K562 (cell line): ENCODE measurements around the gene ING1. TPM values are rescaled to one million over a fixed set of nuclear protein-coding genes. Genes with fewer than 3 reads are reported as not detected.

ENCODE experiments used
- MGA ChIP-seq: fragments of 450-650 bp; IDR thresholded peaks from 2 replicates; pipeline ENCODE4 v1.6.1; 2016; ENCODE audit warnings: mild to moderate bottlenecking, moderate library complexity
- TEAD1 ChIP-seq, 2 experiments: fragments of 450-650 bp in 1 of 2; sonication (generic) in 1 of 2; formaldehyde crosslinking; IDR thresholded peaks; 2 replicates each; pipeline versions ENCODE4 v1.4.0 to v1.8.0; 2020 to 2022; ENCODE audit warnings: mild to moderate bottlenecking in 2 of 2, missing genetic modification reagents in 1 of 2
- ZBTB2 ChIP-seq: fragments of 450-650 bp; IDR thresholded peaks from 2 replicates; pipeline ENCODE4 v1.6.1; 2016; ENCODE audit warnings: antibody characterized with exemption
- ZFP1 ChIP-seq: fragments of 450-650 bp; formaldehyde crosslinking; IDR thresholded peaks from 2 replicates; pipeline ENCODE4 v1.4.0; 2020; ENCODE audit warnings: mild to moderate bottlenecking, mixed read lengths
- polyA plus RNA-seq, 8 experiments: library from polyadenylated mRNA; depleted of rRNA in 4 of 8; stranded (reverse) in 5 of 8; unstranded in 3 of 8; fragments of >200 nt; fragmentation: Nextera tagmentation in 2 of 8; fragmentation: Illumina TruSeq in 1 of 8; extraction: Ambion mirVana in 2 of 8; extraction: Trizol in 1 of 8; gene quantifications; 2 replicates each; pipeline versions ENCODE4 v1.2.1 to v1.2.3, GENCODE V29; 2011 to 2014; ENCODE audit warnings: inconsistent platforms in 1 of 8, missing spikeins in 1 of 8
- total RNA-seq, 7 experiments: library from RNA; depleted of rRNA in 6 of 7; stranded (reverse); fragments of >200 nt in 6 of 7; fragmentation: Illumina TruSeq in 2 of 7; extraction: Trizol in 2 of 7; gene quantifications; 2 replicates each; pipeline versions ENCODE4 v1.2.1 to v1.2.3, GENCODE V29; 2011 to 2021; ENCODE audit warnings: low replicate concordance in 1 of 7
- TF ChIP-seq, protein P1 (sequence below), 2 experiments: fragments of 450-650 bp in 1 of 2; sonication (generic) in 1 of 2; formaldehyde crosslinking in 1 of 2; IDR thresholded peaks; 2 replicates each; pipeline versions ENCODE4 v1.7.1 to v1.9.0; 2016 to 2022; ENCODE audit warnings: inconsistent platforms in 1 of 2, mild to moderate bottlenecking in 1 of 2, missing genetic modification reagents in 1 of 2

ING1 gene
- total and polyA plus RNA-seq, 9 of the 15 experiments (the other 6 are each of a cell fraction or from before 2014, with no cell fraction given), result 1.0 to 20.1 (median 8.2) TPM

DNA sequence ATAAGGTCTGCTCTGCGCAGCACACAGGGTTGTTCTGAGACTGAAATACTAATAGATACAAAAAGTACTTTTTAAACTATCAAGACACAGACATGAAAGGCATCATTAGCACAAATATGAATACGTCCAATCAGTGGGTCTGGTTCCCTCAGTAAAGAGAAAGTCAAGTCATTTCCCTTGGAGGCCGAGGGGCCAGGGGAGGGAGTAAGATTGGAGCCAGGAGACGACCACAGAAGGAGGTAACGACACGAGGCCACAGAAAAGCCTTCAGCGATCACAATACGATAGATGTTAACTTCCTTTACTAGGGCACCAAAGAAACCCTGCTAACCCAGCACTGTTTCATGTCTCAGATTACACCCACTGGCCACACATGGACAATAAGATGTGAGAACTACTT is 12.9 kb upstream of the ING1 start (continued):
- TF ChIP-seq, protein P1, sequence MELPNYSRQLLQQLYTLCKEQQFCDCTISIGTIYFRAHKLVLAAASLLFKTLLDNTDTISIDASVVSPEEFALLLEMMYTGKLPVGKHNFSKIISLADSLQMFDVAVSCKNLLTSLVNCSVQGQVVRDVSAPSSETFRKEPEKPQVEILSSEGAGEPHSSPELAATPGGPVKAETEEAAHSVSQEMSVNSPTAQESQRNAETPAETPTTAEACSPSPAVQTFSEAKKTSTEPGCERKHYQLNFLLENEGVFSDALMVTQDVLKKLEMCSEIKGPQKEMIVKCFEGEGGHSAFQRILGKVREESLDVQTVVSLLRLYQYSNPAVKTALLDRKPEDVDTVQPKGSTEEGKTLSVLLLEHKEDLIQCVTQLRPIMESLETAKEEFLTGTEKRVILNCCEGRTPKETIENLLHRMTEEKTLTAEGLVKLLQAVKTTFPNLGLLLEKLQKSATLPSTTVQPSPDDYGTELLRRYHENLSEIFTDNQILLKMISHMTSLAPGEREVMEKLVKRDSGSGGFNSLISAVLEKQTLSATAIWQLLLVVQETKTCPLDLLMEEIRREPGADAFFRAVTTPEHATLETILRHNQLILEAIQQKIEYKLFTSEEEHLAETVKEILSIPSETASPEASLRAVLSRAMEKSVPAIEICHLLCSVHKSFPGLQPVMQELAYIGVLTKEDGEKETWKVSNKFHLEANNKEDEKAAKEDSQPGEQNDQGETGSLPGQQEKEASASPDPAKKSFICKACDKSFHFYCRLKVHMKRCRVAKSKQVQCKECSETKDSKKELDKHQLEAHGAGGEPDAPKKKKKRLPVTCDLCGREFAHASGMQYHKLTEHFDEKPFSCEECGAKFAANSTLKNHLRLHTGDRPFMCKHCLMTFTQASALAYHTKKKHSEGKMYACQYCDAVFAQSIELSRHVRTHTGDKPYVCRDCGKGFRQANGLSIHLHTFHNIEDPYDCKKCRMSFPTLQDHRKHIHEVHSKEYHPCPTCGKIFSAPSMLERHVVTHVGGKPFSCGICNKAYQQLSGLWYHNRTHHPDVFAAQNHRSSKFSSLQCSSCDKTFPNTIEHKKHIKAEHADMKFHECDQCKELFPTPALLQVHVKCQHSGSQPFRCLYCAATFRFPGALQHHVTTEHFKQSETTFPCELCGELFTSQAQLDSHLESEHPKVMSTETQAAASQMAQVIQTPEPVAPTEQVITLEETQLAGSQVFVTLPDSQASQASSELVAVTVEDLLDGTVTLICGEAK (IDR thresholded peaks at IDR 0.05), result no peak
- TF ChIP-seq, protein P1 (CRISPR knock-in tag; IDR thresholded peaks at IDR 0.05), result no peak
- TF ChIP-seq MGA, result no peak
- TF ChIP-seq ZBTB2, result no peak
- no peak for TF ChIP-seq TEAD1 (CRISPR knock-in tag; IDR thresholded peaks at IDR 0.05)
- TF ChIP-seq ZFP1 (CRISPR knock-in tag), result no peak
